Measurements from ENCODE around the gene FANCM.

DNA sequence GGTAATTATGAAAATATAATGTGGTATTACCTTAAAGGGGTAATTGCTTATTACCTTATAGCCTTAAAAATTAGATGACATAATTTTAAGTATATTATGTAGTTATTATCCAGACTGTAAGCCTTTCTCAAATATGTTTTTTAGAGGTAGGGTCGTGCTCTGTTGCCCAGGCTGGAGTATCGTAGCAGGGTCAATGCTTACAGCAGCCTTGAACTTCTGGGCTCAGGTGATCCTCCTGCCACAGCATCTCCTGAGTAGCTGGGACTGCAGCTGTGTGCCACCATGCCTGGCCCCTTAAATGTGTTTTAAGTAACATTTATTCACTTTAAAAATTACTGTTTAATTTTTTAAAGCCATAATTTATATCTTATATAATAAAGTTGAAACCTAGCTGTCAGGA is 41.5 kb upstream of the FANCM start:
- TF ChIP-seq POLR2AphosphoS5 (IDR thresholded peaks at IDR 0.05; ENCODE audit: low read depth, low read length), result no peak
- TF ChIP-seq TAF1 (IDR thresholded peaks at IDR 0.05; ENCODE audit: borderline replicate concordance, insufficient read depth, low read length), result no peak
- TF ChIP-seq SIN3A (IDR thresholded peaks at IDR 0.05; ENCODE audit: borderline replicate concordance, insufficient read depth, low read length), result no peak

Measured in PFSK-1 (cell line).